HL-60 (cell line): ENCODE measurements around the gene ZNF766.

Experiments used
- CTCF ChIP-seq: IDR thresholded peaks from one replicate; pipeline ENCODE4 v1.5.1; 2011; ENCODE audit warnings: low read length, control low read depth, inconsistent platforms; ENCODE audit not compliant: insufficient read depth
- POLR2AphosphoS5 ChIP-seq: IDR thresholded peaks from 2 replicates; pipeline ENCODE4 v1.6.1; 2012; ENCODE audit warnings: low read depth
- REST ChIP-seq: IDR thresholded peaks from 2 replicates; pipeline ENCODE4 v1.6.1; 2012; ENCODE audit warnings: low read depth; ENCODE audit not compliant: insufficient replicate concordance
- SPI1 ChIP-seq: IDR thresholded peaks from 2 replicates; pipeline ENCODE4 v1.6.1; 2012; ENCODE audit warnings: low read depth, mild to moderate bottlenecking, borderline replicate concordance

- TF ChIP-seq CTCF (no peak), POLR2AphosphoS5 (no peak), REST (no peak), SPI1 (no peak)
These were observed 49.8 kb upstream of the ZNF766 start for GRCh38 chr19:52219611-52220010.
